HG02798 (cell line): Measurements from ENCODE around the gene UBAP2L.
A peak's percentile ranks its signal among the peaks of the same experiment; 100 is the strongest.
"Not testable (repeated sequence)": the region's sequence is repeated elsewhere in the genome, so short reads cannot be mapped to it uniquely, and the experiment has no call there.

ENCODE experiments used
- ATAC-seq: cut with Tn5 transposase; IDR thresholded peaks from one replicate; pipeline ENCODE4 v1.9.1; 2021; ENCODE audit warnings: mild to moderate bottlenecking; ENCODE audit not compliant: unreplicated experiment, poor library complexity

The UBAP2L gene

DNA sequence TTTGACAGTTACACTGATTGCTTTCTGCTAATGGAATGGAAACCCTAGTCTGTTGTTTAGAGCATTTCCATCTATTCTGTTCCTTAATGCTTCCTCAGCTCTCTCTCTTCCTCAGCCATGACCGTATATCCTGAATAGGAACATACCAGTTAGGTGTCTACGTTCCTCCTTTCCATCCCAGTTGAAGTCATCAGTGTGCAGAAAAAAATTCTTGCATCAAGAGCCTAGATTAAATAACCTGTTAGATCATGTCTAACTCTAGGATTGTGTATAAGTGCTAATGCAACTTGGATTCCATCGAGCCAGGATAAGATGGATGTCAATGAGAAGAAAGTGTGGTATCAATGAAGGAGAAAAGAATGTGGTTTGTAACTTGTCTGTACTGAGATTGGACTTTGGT is 18.7 kb downstream of the UBAP2L start:
- ATAC-seq, result no peak

DNA sequence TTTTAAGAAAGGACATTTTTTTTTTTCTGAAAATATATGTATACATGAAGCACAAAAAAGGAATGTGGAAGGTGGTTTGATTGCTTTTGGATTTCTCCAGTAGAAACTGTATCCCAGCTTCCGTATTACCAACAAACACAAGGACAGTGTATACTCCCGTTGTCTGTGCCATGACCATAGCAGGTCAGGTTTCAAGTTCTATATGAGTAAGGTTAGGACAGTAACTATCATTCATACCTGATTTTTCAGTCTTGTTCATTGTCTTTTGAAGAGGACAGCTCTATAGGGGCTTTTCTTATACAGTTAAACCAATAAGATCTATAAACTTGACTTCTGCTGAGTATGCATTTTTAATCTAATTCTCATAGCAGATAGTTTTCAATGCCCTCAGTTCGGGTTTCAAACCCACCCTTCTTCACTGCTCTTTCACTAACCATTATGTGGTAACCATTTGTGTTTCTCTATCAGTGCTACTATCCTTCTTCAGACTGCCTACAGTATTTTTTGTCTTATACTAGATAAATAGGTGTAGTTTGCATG is 19.6 kb downstream of the UBAP2L start:
- ATAC-seq, result no peak

DNA sequence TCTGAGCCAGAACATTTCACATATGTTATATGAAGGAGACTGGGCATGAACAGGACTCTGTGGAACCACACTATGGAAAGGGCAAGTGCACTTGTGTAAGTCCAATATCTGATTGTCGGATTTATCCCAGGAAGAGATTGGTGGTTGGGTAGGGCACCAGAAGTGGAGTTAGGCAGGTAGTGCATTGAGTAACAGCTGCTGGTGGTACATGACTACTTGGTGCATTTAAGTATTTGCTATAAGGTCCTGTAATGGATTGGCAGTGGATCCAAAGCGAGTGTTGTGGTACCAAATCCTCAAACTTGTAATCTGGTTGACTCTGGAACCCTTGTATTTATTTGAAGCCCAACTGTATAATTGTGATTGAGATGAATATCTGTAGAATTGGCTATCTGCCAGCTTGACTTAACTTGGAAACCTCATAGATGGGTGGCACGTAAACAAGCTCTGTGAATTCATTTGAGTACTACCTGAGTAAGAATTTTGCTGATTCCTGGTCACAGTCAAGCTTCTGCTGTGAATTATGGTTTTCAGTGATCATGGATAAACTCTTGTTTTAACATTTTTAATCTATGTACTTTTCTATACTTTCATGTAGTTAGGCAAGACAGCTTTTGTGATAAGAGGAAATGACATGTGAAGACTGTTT is 21.1 kb downstream of the UBAP2L start:
- ATAC-seq, result no peak

DNA sequence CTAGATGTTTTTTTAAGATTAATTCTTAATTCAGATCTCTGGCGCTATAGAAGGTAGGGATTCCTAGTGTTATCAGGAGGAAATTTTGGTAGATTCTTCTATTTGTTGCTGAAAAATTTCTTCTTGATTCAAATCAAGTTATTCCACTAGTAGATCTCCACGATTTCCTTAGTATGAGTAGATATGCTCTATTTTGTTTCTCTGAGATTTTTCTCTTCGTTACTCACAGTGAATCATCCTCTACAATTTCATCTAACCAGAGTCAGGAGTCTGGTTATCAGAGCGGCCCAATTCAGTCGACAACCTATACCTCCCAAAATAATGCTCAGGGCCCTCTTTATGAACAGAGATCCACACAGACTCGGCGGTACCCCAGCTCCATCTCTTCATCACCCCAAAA is 32.9 kb downstream of the UBAP2L start:
- no peak for ATAC-seq

DNA sequence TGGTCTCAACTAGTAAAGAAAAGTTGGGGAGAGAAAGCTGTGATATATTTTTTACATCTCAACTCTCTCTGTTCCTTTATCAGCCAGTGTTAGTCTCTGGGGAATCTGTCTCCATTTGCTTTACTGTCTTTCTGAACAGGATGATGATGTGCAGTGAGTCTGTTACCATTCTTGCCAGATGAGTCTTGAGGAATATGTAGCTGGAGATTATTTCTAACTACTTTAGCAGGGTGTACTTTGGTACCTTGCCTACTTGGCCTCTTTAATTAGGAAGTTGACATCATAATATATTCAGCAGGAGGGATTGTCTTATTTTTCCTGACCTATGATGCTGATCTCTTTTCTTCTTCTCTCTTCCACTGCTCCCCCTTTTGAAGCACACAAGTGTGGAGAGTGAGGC is 35.9 kb downstream of the UBAP2L start:
- ATAC-seq, result no peak

DNA sequence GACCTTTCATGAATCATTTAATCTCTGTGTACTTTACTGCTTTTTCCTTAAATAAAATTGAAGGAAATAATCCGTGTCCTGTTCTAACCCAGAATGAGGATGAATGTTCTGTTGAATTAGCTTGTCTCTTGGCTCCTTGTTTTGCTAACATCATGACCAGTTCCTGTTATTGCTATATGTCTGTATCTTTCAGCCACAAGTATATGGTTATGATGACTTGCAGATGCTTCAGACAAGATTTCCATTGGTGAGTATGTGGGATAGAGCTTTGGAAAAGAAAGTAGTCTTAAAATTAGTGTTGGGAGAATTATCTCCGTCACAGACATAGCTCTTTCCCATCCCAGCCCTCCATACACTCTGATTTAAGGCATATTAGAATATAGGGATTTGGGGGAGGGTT is 38.0 kb downstream of the UBAP2L start:
- ATAC-seq, result no peak

DNA sequence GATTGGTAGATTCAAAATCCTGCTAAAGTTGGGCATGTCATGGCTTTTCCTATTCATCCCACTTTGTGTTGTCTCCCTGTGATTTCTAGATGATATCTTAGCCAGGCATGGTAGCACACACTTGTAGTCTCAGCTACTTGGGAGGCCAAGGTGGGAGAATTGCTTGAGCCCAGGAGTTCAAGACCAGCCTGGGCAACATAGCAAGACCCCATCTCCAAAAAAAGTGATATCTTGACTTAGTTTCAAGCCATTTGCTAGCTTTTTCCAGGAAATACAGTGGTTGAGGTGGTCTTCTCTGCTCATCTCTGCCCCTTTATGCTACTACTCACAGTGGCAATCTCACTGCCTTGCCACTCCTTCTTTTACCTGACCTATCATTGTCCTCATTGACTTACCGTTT is 39.4 kb downstream of the UBAP2L start:
- no peak for ATAC-seq

DNA sequence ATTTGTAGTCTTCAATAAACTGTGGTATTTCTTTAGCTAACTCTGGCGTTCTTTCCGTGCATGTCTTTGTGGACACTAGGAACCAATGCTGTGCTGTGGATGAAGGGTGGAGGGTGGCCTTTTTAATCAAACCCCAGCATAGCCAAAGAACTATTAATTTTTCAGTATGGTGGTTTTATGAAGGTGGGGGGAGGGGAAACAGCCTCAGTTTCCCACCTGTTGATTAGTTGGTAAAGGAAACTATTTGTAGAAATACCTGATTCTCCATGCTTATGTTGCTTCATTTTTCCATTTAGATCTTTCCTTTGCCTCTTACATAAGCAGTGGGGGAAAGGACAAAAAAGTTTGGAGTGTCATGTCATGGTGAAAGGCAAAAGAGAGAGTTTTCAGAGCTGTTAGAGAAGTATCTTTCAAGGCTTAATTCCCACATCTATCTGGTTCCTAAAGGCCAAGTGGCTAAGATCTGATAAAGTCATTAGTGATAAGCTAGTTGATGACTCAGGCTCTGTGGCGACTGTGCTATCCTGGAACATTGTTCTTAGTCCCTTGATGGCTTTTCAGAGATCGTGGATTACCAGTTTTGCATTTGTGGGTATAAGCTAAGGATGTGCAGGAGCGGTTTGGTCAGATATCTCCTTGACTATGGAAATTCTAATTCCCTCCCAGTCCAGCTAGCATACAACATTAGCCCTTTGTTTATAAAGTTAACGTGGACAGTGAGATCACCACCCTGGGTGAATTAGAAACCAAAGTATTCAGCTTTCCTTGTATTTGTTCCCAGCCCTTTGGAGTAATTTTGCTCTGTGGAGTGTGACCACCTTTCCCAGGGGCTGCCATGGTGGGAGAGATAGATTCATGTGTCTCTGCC is 42.9 kb downstream of the UBAP2L start:
- no peak for ATAC-seq

DNA sequence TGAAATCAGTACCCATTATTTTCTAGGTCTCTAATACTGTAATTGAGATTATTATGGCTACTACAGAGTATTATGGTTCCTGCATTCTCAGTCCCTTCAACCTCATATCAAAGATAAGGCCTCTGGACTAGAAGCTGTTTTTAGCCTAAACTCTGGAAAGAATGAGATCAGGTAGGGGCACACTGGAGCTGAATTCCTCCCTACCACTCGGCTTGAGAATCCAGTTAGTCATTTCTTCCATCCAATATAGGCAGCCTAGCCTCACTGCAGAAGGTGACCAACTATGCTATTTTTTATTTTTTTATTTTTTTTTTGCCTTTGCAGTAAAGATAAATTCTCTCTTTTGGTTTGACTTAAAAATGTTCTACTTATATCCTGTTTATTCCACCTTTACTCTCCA is 43.7 kb downstream of the UBAP2L start:
- no peak for ATAC-seq

DNA sequence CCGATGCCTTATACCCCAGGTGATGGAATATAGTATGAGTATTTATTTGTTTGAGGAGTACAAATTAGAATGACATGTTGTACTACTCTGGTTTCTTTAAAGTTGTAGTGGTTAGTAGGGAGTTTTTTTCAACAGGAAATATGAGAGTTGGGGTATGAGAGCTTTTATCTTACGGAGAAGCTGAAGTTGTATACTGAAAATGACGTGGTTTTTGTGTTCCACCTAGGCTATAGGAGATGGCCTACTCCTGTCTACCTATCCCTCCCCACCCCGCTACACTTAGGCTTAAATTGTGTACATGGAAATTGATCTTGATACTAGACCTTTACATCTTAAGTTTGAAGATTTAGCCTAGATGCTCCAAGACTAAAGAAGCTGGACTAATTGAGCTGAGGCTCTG is 44.8 kb downstream of the UBAP2L start:
- no peak for ATAC-seq

DNA sequence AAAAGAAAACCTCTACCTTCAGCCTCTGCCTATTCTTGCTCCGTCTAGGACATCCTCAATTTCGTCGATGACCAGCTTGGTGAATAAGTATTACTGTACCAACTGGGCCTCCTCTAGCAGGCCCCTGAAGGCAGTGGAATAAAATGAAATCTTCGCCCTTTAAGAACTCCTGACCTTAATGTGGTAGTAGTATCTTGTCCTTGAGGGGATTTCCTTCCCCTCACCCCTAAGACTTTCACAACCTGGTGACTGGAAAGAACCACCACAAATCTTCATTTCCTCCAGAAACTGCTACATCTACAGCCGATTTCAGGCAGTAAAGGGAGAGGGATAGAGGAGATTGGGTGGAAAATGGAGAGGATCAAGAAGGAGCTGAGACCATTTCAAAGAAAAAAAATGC is 50.1 kb downstream of the UBAP2L start:
- no peak for ATAC-seq

DNA sequence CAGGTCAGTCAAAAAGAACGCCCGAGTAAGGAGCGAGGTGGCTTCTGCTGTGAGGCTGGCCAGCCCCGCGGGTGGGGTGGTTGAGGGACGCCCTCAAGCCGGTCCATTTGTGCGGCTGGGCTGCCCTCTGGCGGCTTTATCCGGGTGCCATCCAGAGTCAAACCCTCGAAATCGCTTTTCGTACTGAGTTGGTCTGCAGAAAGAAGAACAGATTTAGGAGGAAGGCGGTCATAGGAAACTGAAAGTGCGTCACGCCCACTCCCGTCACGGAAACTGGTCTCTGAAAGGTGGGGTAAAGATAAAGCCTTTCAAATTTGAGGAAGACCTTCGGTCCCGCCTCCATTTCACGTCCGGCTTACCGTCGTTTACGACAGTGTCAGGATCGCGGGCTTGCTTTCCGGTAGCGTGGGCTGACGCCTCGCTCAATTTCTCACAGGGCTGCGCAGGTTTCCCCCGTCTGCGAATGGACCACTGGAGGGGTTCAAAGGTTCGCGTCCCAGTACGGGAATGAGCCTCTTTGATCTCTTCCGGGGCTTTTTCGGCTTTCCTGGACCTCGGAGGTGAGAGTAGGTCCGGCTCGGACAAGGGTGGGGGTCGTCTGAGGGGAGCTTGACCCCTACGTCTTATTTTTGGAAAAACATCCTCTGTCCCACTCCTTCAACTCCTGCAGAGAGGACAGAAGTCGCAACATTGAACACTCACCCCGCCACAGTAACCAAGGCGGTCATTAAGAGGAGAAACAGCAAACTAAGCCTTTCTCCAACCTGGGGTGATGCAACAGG is 51.7 kb downstream of the UBAP2L start, which contains the start of gene HAX1:
HAX1 (plus strand) TSS at position 413 of the 782 bp plus-strand sequence; CDS start at position 508, 95 bp downstream.
- ATAC-seq, result peak; percentile 90

DNA sequence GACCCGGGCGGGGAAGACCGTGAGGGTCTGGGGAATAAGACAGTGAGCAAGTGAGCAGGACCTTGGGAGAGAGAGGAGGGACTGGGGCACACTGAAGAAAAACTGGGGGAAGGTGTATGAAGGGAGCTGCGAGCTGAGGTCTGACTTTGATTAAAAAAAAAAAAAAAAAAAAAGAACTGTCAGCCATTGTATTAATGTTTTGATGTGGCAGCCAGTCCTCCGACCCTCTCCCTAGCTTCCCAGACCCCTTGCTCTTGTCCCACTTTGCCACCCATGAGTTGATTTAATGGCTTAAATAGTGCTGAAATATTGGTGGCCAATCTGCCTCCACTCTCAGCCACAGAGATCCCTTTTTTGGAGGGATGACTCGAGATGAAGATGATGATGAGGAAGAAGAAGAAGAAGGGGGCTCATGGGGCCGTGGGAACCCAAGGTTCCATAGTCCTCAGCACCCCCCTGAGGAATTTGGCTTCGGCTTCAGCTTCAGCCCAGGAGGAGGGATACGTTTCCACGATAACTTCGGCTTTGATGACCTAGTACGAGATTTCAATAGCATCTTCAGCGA is 52.3 kb downstream of the UBAP2L start:
- ATAC-seq, result no peak

DNA sequence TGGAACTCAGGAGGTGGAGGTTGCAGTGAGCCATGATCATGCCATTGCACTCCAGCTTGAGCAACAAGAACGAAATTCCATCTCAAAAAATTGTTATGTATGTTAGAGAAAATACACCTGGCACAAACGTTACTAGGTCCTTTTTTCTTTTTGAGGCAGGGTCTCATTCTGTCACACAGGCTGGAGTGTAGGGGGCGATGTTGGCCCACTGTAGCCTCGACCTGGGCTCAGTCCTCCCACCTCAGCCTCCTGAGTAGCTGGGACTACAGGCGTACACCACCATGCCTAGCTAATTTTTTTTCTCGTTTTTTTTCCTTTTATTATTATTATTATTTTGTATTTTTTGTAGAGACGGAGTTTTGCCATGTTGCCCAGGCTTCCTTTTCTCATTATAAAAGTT is 56.0 kb downstream of the UBAP2L start:
- no peak for ATAC-seq

DNA sequence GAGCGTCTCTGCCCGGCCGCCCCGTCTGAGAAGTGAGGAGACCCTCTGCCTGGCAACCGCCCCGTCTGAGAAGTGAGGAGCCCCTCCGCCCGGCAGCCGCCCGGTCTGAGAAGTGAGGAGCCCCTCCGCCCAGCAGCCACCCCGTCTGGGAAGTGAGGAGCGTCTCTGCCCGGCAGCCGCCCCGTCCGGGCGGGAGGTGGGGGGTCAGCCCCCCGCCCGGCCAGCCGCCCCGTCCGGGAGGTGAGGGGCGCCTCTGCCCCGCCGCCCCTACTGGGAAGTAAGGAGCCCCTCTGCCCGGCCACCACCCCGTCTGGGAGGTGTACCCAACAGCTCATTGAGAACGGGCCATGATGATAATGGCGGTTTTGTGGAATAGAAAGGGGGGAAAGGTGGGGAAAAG is 66.8 kb downstream of the UBAP2L start:
- ATAC-seq, result not testable (repeated sequence)

DNA sequence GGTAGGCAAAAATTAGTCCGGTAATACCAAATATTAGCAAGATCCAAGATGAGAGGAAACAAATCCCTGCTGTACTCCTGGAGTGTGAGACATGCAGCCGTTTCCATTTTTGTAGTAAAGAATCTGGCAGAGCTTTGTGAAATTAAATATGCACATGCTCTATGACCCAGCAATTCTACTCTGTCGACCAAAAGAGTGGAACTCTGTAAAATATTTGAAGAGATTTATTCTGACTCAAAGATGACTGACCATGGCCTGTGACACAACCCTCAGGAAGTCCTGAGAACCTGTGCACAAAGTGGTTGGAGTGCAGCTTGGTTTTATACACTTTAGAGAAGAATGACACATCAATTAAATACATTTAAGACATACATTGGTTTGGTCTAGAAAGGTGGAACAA is 67.9 kb downstream of the UBAP2L start:
- ATAC-seq, result no peak

DNA sequence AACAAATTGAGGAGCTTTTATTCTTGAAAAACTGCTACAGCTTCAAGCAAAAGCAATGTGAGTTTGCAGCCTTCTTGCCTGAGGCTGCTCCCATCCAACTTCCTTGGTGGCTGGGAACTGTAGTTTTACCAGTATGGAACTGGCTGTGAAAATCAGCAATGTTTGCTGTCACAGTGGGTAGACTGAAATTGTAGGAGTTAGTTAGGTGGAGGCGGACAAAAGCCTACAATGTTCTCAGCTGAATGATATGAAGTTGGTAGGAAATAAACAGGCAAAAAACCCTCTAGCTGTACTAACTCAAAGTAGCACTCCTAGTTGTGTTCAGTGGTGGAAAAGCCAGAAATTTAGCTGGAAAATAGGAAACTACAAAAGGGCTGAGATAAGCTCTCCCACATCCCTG is 70.2 kb downstream of the UBAP2L start:
- no peak for ATAC-seq

DNA sequence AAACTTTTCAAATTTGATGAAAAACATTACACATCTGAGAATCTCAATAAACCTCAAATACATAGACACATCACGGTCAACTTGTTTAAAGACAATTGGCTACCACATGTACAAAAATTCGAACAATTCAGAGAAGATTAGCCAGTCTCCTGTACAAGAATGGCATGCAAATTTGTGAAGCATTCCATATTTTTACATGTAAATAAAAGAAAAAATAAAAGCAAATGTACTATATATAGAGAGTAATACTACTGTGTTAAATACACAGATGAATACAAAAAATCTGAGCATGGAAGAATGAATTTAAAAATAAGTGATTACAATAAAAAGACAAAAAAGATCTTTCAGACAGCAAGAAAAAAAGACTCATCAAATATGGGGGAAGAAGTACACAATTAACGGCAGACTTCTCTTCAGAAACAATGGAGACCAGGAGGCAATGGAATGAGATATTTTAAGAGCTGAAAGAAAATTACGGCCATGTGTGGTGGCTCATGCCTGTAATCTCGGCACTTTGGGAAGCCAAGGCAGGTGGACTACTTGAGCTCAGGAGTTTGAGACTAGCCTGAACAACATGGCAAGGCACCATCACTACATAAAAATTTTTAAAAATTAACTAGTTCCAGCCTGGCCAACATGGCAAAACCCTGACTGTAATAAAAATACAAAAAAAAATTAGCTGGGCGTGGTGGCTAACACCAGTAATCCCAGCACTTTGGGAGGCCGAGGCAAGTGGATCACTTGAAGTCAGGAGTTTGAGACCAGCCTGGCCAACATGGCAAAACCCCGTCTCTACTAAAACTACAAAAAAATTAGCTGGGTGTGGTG is 74.9 kb downstream of the UBAP2L start:
- no peak for ATAC-seq

DNA sequence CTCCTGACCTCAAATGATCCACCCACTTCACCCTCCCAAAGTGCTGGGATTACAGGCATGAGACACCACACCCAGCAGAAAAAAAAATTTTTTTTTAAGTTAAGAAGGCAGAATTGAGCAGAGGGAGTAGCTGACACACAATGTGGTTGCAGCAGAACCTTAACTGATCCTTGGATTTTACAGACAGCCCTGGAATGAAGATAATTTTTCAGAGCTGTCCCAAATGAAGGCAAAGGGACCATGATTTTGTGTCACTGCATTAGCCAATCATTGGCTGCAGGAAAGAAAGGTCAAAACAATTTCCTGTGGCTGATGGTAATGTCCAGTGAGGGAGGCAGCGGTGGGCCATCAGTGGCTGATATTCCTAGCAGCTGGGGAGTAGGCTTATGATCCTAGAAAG is 80.8 kb downstream of the UBAP2L start:
- no peak for ATAC-seq
